ENCODE data around the gene KRT13.

DNA sequence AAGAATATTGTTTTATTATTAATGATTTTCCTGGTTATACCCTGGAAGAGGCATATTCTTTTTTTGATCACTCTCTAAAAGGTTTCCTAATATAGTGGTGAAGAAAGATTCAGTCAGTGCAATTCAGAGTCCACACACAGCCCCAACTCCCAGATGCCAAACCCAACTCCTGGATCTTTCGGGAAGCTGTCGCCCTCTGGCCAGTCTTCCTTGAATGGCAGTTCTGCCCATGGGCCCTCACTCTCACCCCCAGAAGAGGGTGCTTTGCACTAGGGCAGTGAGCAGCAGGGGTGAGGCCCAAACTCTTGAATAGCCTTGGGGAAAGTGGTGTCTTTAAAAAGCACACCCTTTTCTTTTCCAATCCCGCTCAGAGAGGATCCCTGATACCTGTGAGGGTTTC, 49.2 kb downstream of the KRT13 start:
- TF ChIP-seq ZFP30 (CRISPR knock-in tag; IDR thresholded peaks at IDR 0.05): no peak
- no peak for TF ChIP-seq TCF4 (CRISPR knock-in tag; IDR thresholded peaks at IDR 0.05; ENCODE audit: borderline replicate concordance)
